GM21447 (cell line): ENCODE data around the gene ARID1B.

Experiments
- ATAC-seq: cut with Tn5 transposase; IDR thresholded peaks from one replicate; pipeline ENCODE4 v1.9.1; 2021; ENCODE audit not compliant: unreplicated experiment

ARID1B gene

GRCh38 chr6:157117431-157118095 lies 340.4 kb downstream of the ARID1B start:
- no peak for ATAC-seq

GRCh38 chr6:157119502-157120027 lies 342.4 kb downstream of the ARID1B start:
- ATAC-seq, result no peak

- ATAC-seq, result no peak
Observed at GRCh38 chr6:157120534-157121232, 343.5 kb downstream of the ARID1B start.

- no peak for ATAC-seq
Observed at GRCh38 chr6:157121897-157122296, 344.7 kb downstream of the ARID1B start.

GRCh38 chr6:157123234-157123633 lies 346.1 kb downstream of the ARID1B start:
- ATAC-seq, result no peak

- ATAC-seq, result no peak
Observed at GRCh38 chr6:157124485-157125254, 347.5 kb downstream of the ARID1B start.

- no peak for ATAC-seq
Observed at GRCh38 chr6:157125531-157125930, 348.4 kb downstream of the ARID1B start.

- no peak for ATAC-seq
Observed at GRCh38 chr6:157126183-157127098, 349.3 kb downstream of the ARID1B start.

GRCh38 chr6:157128235-157128775 lies 351.1 kb downstream of the ARID1B start:
- no peak for ATAC-seq

GRCh38 chr6:157131250-157131649 lies 354.1 kb downstream of the ARID1B start:
- no peak for ATAC-seq

- ATAC-seq, result no peak
Observed at GRCh38 chr6:157133856-157134255, 356.7 kb downstream of the ARID1B start.

GRCh38 chr6:157134402-157135047 lies 357.3 kb downstream of the ARID1B start:
- no peak for ATAC-seq

GRCh38 chr6:157135691-157136090 lies 358.5 kb downstream of the ARID1B start:
- no peak for ATAC-seq

- ATAC-seq, result no peak
Observed at GRCh38 chr6:157137501-157137900, 360.3 kb downstream of the ARID1B start.

- no peak for ATAC-seq
Observed at GRCh38 chr6:157139054-157139708, 362.0 kb downstream of the ARID1B start.

GRCh38 chr6:157143171-157143889 lies 366.2 kb downstream of the ARID1B start:
- no peak for ATAC-seq

- ATAC-seq, result no peak
Observed at GRCh38 chr6:157143890-157144798, 367.0 kb downstream of the ARID1B start.
